HEK293 (cell line): Measurements from ENCODE around the gene CSPG4.

Experiments
- GLIS2 ChIP-seq: fragments of 450-650 bp; formaldehyde crosslinking; IDR thresholded peaks from 2 replicates; pipeline ENCODE4 v1.5.1; 2016; ENCODE audit warnings: missing biosample characterization, missing genetic modification characterization
- HOXD13 ChIP-seq: sonication (generic); formaldehyde crosslinking; IDR thresholded peaks from 2 replicates; pipeline ENCODE4 v1.8.0; 2022; ENCODE audit warnings: missing genetic modification reagents, borderline replicate concordance
- KLF16 ChIP-seq: fragments of 450-650 bp; formaldehyde crosslinking; IDR thresholded peaks from 2 replicates; pipeline ENCODE4 v1.5.1; 2017; ENCODE audit warnings: missing biosample characterization, missing genetic modification characterization
- KLF9 ChIP-seq: fragments of 450-650 bp; formaldehyde crosslinking; IDR thresholded peaks from 2 replicates; pipeline ENCODE4 v1.5.1; 2016; ENCODE audit warnings: missing biosample characterization, missing genetic modification characterization, low read depth
- RBAK ChIP-seq: fragments of 450-650 bp; formaldehyde crosslinking; IDR thresholded peaks from 2 replicates; pipeline ENCODE4 v1.5.1; 2016; ENCODE audit warnings: missing biosample characterization, missing genetic modification characterization
- TSHZ1 ChIP-seq: fragments of 450-650 bp; formaldehyde crosslinking; IDR thresholded peaks from 2 replicates; pipeline ENCODE4 v1.5.1; 2016; ENCODE audit warnings: missing biosample characterization, missing genetic modification characterization, borderline replicate concordance
- ZBTB1 ChIP-seq: fragments of 450-650 bp; formaldehyde crosslinking; IDR thresholded peaks from 2 replicates; pipeline ENCODE4 v1.5.1; 2016; ENCODE audit warnings: missing biosample characterization, missing genetic modification characterization
- ZBTB17 ChIP-seq: fragments of 450-650 bp; formaldehyde crosslinking; IDR thresholded peaks from 2 replicates; pipeline ENCODE4 v1.5.1; 2016; ENCODE audit warnings: missing biosample characterization, missing genetic modification characterization
- ZBTB7A ChIP-seq: fragments of 450-650 bp; formaldehyde crosslinking; IDR thresholded peaks from 2 replicates; pipeline ENCODE4 v1.5.1; 2016; ENCODE audit warnings: low read depth, missing biosample characterization, missing genetic modification characterization
- ZBTB8A ChIP-seq: fragments of 450-650 bp; formaldehyde crosslinking; IDR thresholded peaks from 2 replicates; pipeline ENCODE4 v1.5.1; 2016; ENCODE audit warnings: missing biosample characterization, missing genetic modification characterization
- ZFP41 ChIP-seq: fragments of 450-650 bp; formaldehyde crosslinking; IDR thresholded peaks from 2 replicates; pipeline ENCODE4 v1.5.1; 2016; ENCODE audit warnings: missing biosample characterization, missing genetic modification characterization, borderline replicate concordance
- ZNF132 ChIP-seq: fragments of 450-650 bp; formaldehyde crosslinking; IDR thresholded peaks from 2 replicates; pipeline ENCODE4 v1.5.1; 2017; ENCODE audit warnings: missing biosample characterization, missing genetic modification characterization, borderline replicate concordance
- ZNF133 ChIP-seq: fragments of 450-650 bp; formaldehyde crosslinking; IDR thresholded peaks from 2 replicates; pipeline ENCODE4 v1.5.1; 2016; ENCODE audit warnings: missing biosample characterization, missing genetic modification characterization
- ZNF140 ChIP-seq: fragments of 450-650 bp; formaldehyde crosslinking; IDR thresholded peaks from 2 replicates; pipeline ENCODE4 v1.5.1; 2016; ENCODE audit warnings: missing biosample characterization, missing genetic modification characterization
- ZNF16 ChIP-seq: fragments of 450-650 bp; formaldehyde crosslinking; IDR thresholded peaks from 2 replicates; pipeline ENCODE4 v1.5.1; 2016; ENCODE audit warnings: low read depth, missing biosample characterization, missing genetic modification characterization
- ZNF221 ChIP-seq: fragments of 450-650 bp; formaldehyde crosslinking; IDR thresholded peaks from 2 replicates; pipeline ENCODE4 v1.5.1; 2017; ENCODE audit warnings: missing biosample characterization, missing genetic modification characterization, borderline replicate concordance
- ZNF23 ChIP-seq: fragments of 450-650 bp; formaldehyde crosslinking; IDR thresholded peaks from 2 replicates; pipeline ENCODE4 v1.5.1; 2016; ENCODE audit warnings: missing biosample characterization, missing genetic modification characterization, borderline replicate concordance
- ZNF26 ChIP-seq: fragments of 450-650 bp; formaldehyde crosslinking; IDR thresholded peaks from 2 replicates; pipeline ENCODE4 v1.5.1; 2016; ENCODE audit warnings: missing biosample characterization, missing genetic modification characterization
- ZNF266 ChIP-seq: fragments of 450-650 bp; formaldehyde crosslinking; IDR thresholded peaks from 2 replicates; pipeline ENCODE4 v1.5.1; 2016; ENCODE audit warnings: missing biosample characterization, missing genetic modification characterization, low read depth
- ZNF274 ChIP-seq, 2 experiments: fragments of 200-500 bp in 1 of 2; fragments of 450-650 bp in 1 of 2; sonication (Bioruptor generic) in 1 of 2; formaldehyde crosslinking in 1 of 2; IDR thresholded peaks; 2 replicates each; pipeline versions ENCODE4 v1.5.1 to v1.6.1; 2014 to 2016; ENCODE audit warnings: borderline replicate concordance in 1 of 2, inconsistent platforms in 1 of 2, low read length in 1 of 2, missing biosample characterization in 1 of 2, missing genetic modification characterization in 1 of 2
- ZNF350 ChIP-seq: fragments of 450-650 bp; formaldehyde crosslinking; IDR thresholded peaks from 2 replicates; pipeline ENCODE4 v1.5.0; 2017; ENCODE audit warnings: missing biosample characterization, mild to moderate bottlenecking, missing genetic modification characterization
- ZNF48 ChIP-seq: fragments of 450-650 bp; formaldehyde crosslinking; IDR thresholded peaks from 2 replicates; pipeline ENCODE4 v1.5.1; 2016; ENCODE audit warnings: missing biosample characterization, missing genetic modification characterization
- ZNF529 ChIP-seq: fragments of 450-650 bp; formaldehyde crosslinking; IDR thresholded peaks from 2 replicates; pipeline ENCODE4 v1.5.1; 2017; ENCODE audit warnings: missing genetic modification characterization, missing biosample characterization; ENCODE audit not compliant: insufficient replicate concordance
- ZNF558 ChIP-seq: fragments of 450-650 bp; formaldehyde crosslinking; IDR thresholded peaks from 2 replicates; pipeline ENCODE4 v1.5.1; 2016; ENCODE audit warnings: missing biosample characterization, missing genetic modification characterization
- ZNF621 ChIP-seq: fragments of 450-650 bp; formaldehyde crosslinking; IDR thresholded peaks from 2 replicates; pipeline ENCODE4 v1.5.1; 2017; ENCODE audit warnings: missing biosample characterization, missing genetic modification characterization
- ZNF670 ChIP-seq: fragments of 450-650 bp; formaldehyde crosslinking; IDR thresholded peaks from 2 replicates; pipeline ENCODE4 v1.5.1; 2016; ENCODE audit warnings: missing biosample characterization, missing genetic modification characterization, low read depth
- ZNF76 ChIP-seq: fragments of 450-650 bp; formaldehyde crosslinking; IDR thresholded peaks from 2 replicates; pipeline ENCODE4; 2016; ENCODE audit warnings: low read depth, missing biosample characterization, missing genetic modification characterization, borderline replicate concordance
- ZNF830 ChIP-seq: fragments of 450-650 bp; IDR thresholded peaks from 2 replicates; pipeline ENCODE4 v1.5.0; 2018; ENCODE audit warnings: missing biosample characterization, missing genetic modification characterization, low read depth, mild to moderate bottlenecking, moderate library complexity
- ZSCAN23 ChIP-seq: fragments of 450-650 bp; formaldehyde crosslinking; IDR thresholded peaks from 2 replicates; pipeline ENCODE4 v1.5.1; 2016; ENCODE audit warnings: missing biosample characterization, missing genetic modification characterization
- TF ChIP-seq, protein P1 (sequence below): IDR thresholded peaks from 2 replicates; pipeline ENCODE4 v1.6.1; 2011; ENCODE audit warnings: mild to moderate bottlenecking, low read depth, low read length, borderline replicate concordance
- TF ChIP-seq, protein P2 (sequence below): fragments of 450-650 bp; formaldehyde crosslinking; IDR thresholded peaks from 2 replicates; pipeline ENCODE4 v1.5.1; 2016; ENCODE audit warnings: missing biosample characterization, missing genetic modification characterization
- TF ChIP-seq, protein P3 (sequence below): sonication (generic); formaldehyde crosslinking; IDR thresholded peaks from 2 replicates; pipeline ENCODE4 v1.8.1; 2022; ENCODE audit warnings: mild to moderate bottlenecking, moderate library complexity, missing genetic modification reagents

Gene CSPG4

DNA sequence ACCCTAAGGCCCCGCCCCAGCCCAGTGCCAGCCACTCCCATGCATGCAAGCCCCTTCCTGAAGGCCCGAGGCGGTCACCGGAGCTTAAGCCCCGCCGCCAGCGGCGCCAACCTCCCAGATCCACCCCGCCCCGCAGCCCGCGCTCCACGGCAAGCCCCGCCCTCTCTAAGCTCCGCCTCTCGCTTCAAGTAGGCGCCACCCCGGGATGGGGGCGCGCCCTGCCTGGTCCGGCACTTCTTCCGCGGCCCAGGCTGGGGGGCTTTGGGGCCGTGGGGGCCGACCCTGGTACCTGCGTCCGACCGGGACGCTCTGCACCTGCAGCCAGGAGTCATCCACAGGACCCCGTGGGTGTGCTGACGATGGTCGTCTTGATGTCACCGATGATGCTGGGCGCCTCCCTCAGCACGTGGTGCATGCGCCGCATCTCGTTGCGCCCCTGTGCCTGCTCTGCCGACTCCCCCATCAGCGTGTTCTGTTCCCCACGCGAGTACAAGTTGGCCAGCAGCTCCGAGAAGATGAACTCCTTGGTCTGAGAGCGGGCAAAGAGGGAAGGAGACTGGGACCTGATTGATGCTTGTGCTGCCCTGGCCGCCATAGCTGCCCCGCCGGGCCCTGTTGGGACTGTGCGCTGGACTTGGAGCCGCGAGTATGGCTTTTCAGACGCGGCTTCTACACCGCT lies 26.1 kb upstream of the CSPG4 start (continued):
- TF ChIP-seq TSHZ1 (no peak), ZNF830 (tag by site-specific recombination) (no peak), ZFP41 (tag by site-specific recombination) (no peak), KLF16 (tag by site-specific recombination) (peak; percentile 86), ZNF140 (no peak), ZNF26 (no peak), ZNF221 (no peak), ZNF670 (tag by site-specific recombination) (no peak), HOXD13 (CRISPR knock-in tag) (no peak), ZBTB1 (tag by site-specific recombination) (no peak), GLIS2 (tag by site-specific recombination) (peak; percentile 66), KLF9 (peak; percentile 88), ZBTB7A (peak; percentile 42; the same call in 1 of the 2 replicates), ZNF16 (tag by site-specific recombination) (no peak), ZBTB8A (tag by site-specific recombination) (peak; percentile 67), RBAK (tag by site-specific recombination) (no peak), ZNF133 (tag by site-specific recombination) (no peak), ZNF23 (no peak), ZSCAN23 (tag by site-specific recombination) (0 out of 2 replicates have a peak, but pooled peaks have one; percentile 31), ZNF529 (tag by site-specific recombination) (no peak), ZNF274 (IDR thresholded peaks at IDR 0.05; ENCODE audit: low read length) (no peak), ZNF274 (tag by site-specific recombination; IDR thresholded peaks at IDR 0.05; ENCODE audit: borderline replicate concordance) (no peak), ZNF266 (tag by site-specific recombination) (no peak), ZNF48 (tag by site-specific recombination) (no peak), ZNF558 (no peak), ZNF76 (tag by site-specific recombination) (no peak), ZNF132 (no peak), ZNF350 (tag by site-specific recombination) (no peak), ZBTB17 (tag by site-specific recombination) (0 out of 2 replicates have a peak, but pooled peaks have one; percentile 28), ZNF621 (tag by site-specific recombination) (no peak)
- TF ChIP-seq, protein P1, sequence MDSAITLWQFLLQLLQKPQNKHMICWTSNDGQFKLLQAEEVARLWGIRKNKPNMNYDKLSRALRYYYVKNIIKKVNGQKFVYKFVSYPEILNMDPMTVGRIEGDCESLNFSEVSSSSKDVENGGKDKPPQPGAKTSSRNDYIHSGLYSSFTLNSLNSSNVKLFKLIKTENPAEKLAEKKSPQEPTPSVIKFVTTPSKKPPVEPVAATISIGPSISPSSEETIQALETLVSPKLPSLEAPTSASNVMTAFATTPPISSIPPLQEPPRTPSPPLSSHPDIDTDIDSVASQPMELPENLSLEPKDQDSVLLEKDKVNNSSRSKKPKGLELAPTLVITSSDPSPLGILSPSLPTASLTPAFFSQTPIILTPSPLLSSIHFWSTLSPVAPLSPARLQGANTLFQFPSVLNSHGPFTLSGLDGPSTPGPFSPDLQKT = no peak
- TF ChIP-seq, protein P2, sequence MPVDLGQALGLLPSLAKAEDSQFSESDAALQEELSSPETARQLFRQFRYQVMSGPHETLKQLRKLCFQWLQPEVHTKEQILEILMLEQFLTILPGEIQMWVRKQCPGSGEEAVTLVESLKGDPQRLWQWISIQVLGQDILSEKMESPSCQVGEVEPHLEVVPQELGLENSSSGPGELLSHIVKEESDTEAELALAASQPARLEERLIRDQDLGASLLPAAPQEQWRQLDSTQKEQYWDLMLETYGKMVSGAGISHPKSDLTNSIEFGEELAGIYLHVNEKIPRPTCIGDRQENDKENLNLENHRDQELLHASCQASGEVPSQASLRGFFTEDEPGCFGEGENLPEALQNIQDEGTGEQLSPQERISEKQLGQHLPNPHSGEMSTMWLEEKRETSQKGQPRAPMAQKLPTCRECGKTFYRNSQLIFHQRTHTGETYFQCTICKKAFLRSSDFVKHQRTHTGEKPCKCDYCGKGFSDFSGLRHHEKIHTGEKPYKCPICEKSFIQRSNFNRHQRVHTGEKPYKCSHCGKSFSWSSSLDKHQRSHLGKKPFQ (tag by site-specific recombination) = no peak
- TF ChIP-seq, protein P3, sequence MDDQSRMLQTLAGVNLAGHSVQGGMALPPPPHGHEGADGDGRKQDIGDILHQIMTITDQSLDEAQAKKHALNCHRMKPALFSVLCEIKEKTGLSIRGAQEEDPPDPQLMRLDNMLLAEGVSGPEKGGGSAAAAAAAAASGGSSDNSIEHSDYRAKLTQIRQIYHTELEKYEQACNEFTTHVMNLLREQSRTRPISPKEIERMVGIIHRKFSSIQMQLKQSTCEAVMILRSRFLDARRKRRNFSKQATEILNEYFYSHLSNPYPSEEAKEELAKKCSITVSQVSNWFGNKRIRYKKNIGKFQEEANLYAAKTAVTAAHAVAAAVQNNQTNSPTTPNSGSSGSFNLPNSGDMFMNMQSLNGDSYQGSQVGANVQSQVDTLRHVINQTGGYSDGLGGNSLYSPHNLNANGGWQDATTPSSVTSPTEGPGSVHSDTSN = 0 out of 2 replicates have a peak, but pooled peaks have one; percentile 32
